LNCaP clone FGC (cell line): ENCODE measurements around the gene MRTFA.

ENCODE experiments used
- DNase-seq: peaks from one replicate; pipeline ENCODE4 v3.0.0-alpha.2; 2011; ENCODE audit warnings: low read depth
- H3K4me3 ChIP-seq: 2 replicates; pipeline ENCODE4 v1.5.1; 2011; ENCODE audit warnings: mild to moderate bottlenecking, low read depth, low read length, control low read depth
- CTCF ChIP-seq: IDR thresholded peaks from 2 replicates; pipeline ENCODE4 v1.5.1; 2012; ENCODE audit warnings: mild to moderate bottlenecking; ENCODE audit not compliant: control insufficient read depth, insufficient read depth; ENCODE audit errors: extremely low read depth

Gene MRTFA

GRCh38 chr22:40421941-40422340 is 214.6 kb downstream of the MRTFA start:
- no peak overlapping the region for H3K4me3 ChIP-seq
- no peak for TF ChIP-seq CTCF

GRCh38 chr22:40421082-40421350 is 215.5 kb downstream of the MRTFA start:
- no peak overlapping the region for H3K4me3 ChIP-seq
- DNase-seq, result no peak
- no peak for TF ChIP-seq CTCF

More at GRCh38 chr22:40421941-40422340, 214.6 kb downstream of the MRTFA start:
- DNase-seq, result no peak

GRCh38 chr22:40420341-40421081 is 216.0 kb downstream of the MRTFA start:
- no peak overlapping the region for H3K4me3 ChIP-seq
- no peak for DNase-seq
- TF ChIP-seq CTCF, result no peak

GRCh38 chr22:40419718-40420117 is 216.8 kb downstream of the MRTFA start:
- no peak overlapping the region for H3K4me3 ChIP-seq
- no peak for DNase-seq
- TF ChIP-seq CTCF, result no peak

GRCh38 chr22:40418366-40419201 is 217.9 kb downstream of the MRTFA start:
- no peak for TF ChIP-seq CTCF
- DNase-seq, result no peak
- no peak overlapping the region for H3K4me3 ChIP-seq

- H3K4me3 ChIP-seq, result no peak overlapping the region
- TF ChIP-seq CTCF, result no peak
Measured at GRCh38 chr22:40417881-40418280, 218.6 kb downstream of the MRTFA start.

GRCh38 chr22:40417041-40417440 is 219.5 kb downstream of the MRTFA start:
- no peak for DNase-seq
- no peak overlapping the region for H3K4me3 ChIP-seq
- no peak for TF ChIP-seq CTCF

More at GRCh38 chr22:40417881-40418280, 218.6 kb downstream of the MRTFA start:
- no peak for DNase-seq
